ENCODE results near the gene MED15. TPM values are rescaled to one million over a fixed set of nuclear protein-coding genes. Genes with fewer than 3 reads are reported as not detected.
"Not testable (repeated sequence)": the region's sequence is repeated elsewhere in the genome, so short reads cannot be mapped to it uniquely, and the experiment has no call there.

The MED15 gene
- total RNA-seq, 4 donors from 2014 or later, result 30.6 to 62.3 (median 54.3) TPM

- WGBS, 2 donors (ENCODE audit: low coverage in 1 of 2), result 52 to 62% methylated on average over 7 to 13 of the region's 13 CpGs
- Histone ChIP-seq H3K27ac (peak overlapping the region in 3 of 4 donors; percentile 96 to 98 (median 97)), H3K4me3 (peak overlapping the region; percentile 49 to 89), H3K4me1 (peaks cover 5 to 46% (median 29%) of the 10 kb centered on the region in 3 donors), H3K27me3 (no peaks in the 10 kb centered on the region), H3K9me3 (no peaks in the 10 kb centered on the region), H3K36me3 (peaks cover 0 to under 1% of the 10 kb centered on the region in 2 donors)
- ATAC-seq, result no peak
- TF ChIP-seq EP300 (IDR thresholded peaks at IDR 0.05), result no peak
- no peak for TF ChIP-seq CTCF (IDR thresholded peaks at IDR 0.05)
- TF ChIP-seq POLR2A (IDR thresholded peaks at IDR 0.05), result no peak
- TF ChIP-seq POLR2AphosphoS5 (IDR thresholded peaks at IDR 0.05), result no peak
These were observed 712 bp upstream of the MED15 start for GRCh38 chr22:20506543-20507252.

GRCh38 chr22:20508067-20508755 is 801 bp downstream of the MED15 start:
- Histone ChIP-seq H3K27ac (peak overlapping the region; percentile 76 to 98 (median 96)), H3K4me3 (peak overlapping the region; percentile 49 to 89), H3K4me1 (peaks cover 5 to 59% (median 30%) of the 10 kb centered on the region in 3 donors)
- WGBS, 2 donors (ENCODE audit: low coverage in 1 of 2), result 3 to 13% methylated on average over 3 to 19 of the region's 21 CpGs
- not testable (repeated sequence) for ATAC-seq, H3K9me3 ChIP-seq, H3K27me3 ChIP-seq, H3K36me3 ChIP-seq

GRCh38 chr22:20508815-20509271 is 1.4 kb downstream of the MED15 start:
- WGBS, 2 donors (ENCODE audit: low coverage in 1 of 2), result 13 to 22% methylated on average over 2 to 8 of the region's 10 CpGs
- TF ChIP-seq EP300 (IDR thresholded peaks at IDR 0.05) (no peak), POLR2AphosphoS5 (IDR thresholded peaks at IDR 0.05) (no peak), POLR2A (IDR thresholded peaks at IDR 0.05) (no peak), CTCF (IDR thresholded peaks at IDR 0.05) (no peak)
- Histone ChIP-seq H3K4me1 (peaks cover 5 to 65% (median 31%) of the 10 kb centered on the region in 3 donors), H3K27ac (peak overlapping the region; percentile 76 to 98 (median 96)), H3K27me3 (no peaks in the 10 kb centered on the region), H3K4me3 (peak overlapping the region; percentile 49 to 89), H3K9me3 (no peaks in the 10 kb centered on the region), H3K36me3 (peaks cover 0 to 4% of the 10 kb centered on the region in 2 donors)
- no peak for ATAC-seq

DNA sequence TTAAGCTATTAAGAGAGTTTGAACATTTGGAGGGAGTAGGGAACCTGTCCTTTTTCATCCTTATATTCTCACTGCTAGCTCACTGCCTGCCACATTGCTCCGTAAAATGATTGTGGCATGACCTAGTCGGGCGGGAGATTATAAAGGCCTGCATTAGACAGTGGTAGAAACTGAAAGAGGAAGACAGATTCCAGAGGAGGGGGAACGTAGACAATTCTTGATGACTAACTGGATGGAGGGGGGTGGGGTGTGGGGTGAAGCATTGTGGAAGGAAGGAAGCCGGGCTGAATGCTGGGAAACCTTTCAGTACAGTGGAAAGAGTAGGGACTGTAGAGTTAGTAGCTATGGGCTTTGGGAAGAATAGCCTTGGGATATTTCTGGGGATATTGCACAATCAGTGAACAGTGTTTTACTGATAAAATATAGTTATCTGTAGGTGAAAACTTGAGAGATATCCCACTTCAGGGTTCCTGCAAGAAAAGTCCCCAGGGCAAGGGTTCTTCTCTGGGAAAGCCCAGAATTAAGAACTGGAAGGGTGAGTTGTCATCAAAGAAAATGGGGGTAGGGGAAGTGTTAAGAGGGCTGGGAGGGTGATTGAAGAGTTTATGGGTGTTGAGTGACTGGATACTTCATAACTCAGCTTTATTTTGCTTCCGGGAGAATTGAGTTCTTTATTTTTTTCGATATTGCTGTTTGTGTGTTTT is 2.1 kb downstream of the MED15 start:
- peak overlapping the region; percentile 49 to 89 for H3K4me3 ChIP-seq
- TF ChIP-seq EP300 (IDR thresholded peaks at IDR 0.05), result no peak
- peak; percentile 90 for TF ChIP-seq POLR2AphosphoS5 (IDR thresholded peaks at IDR 0.05)
- TF ChIP-seq POLR2A (IDR thresholded peaks at IDR 0.05), result peak in 1 of 2 donors; percentile 31
- peaks cover 0 to 11% of the 10 kb centered on the region in 2 donors for H3K36me3 ChIP-seq
- peak; percentile 81 for ATAC-seq
- H3K4me1 ChIP-seq, result peaks cover 5 to 72% (median 35%) of the 10 kb centered on the region in 3 donors
- H3K27ac ChIP-seq, result peak overlapping the region; percentile 76 to 98 (median 96)
- no peaks in the 10 kb centered on the region for H3K27me3 ChIP-seq
- H3K9me3 ChIP-seq, result no peaks in the 10 kb centered on the region
- WGBS, 2 donors (ENCODE audit: low coverage in 1 of 2), result 20 to 42% methylated on average over 4 to 7 of the region's 7 CpGs

DNA sequence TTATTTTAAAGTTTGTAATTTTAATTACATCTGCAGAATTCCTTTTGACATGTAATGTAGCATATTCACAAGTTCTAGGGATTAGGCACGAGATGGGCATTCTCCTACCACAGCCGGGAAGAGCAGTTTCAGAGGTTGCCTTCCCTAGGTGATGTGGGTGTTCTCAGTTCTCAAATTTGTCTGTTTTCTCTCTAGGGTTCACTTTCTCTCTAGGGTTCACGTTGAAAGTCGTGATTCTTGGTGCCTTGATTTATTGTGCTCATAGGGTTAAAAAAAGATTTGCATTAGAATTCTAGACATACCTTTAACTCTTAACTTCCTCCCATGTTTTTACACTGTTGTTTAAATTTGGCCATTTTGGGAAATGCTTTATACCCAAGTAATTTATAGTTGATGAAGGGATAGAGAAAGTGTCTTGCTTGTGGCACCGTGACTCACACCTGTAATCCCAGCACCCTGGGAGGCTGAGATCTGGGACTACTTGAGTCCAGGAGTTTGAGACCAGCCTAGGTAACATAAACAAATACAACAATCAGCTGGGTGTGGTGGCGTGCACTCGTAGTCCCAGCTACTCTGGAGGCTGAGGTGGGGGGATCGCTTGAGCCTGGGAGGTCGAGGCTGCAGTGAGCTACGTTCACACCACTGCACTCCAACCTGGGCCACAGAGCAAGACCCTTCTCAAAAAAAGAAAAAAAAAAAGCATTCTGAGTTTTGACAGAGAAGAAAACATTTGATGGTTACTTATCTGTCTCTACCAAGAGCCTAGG is 3.6 kb downstream of the MED15 start:
- no peak for ATAC-seq
- Histone ChIP-seq H3K36me3 (peaks cover 0 to 16% of the 10 kb centered on the region in 2 donors), H3K27ac (peak overlapping the region in 3 of 4 donors; percentile 96 to 98 (median 97)), H3K4me3 (no peak overlapping the region), H3K27me3 (no peaks in the 10 kb centered on the region), H3K9me3 (no peaks in the 10 kb centered on the region), H3K4me1 (peaks cover 5 to 86% (median 43%) of the 10 kb centered on the region in 3 donors)
- WGBS, 2 donors (ENCODE audit: low coverage in 1 of 2), result 42 to 54% methylated on average over 8 of the region's 10 CpGs
- TF ChIP-seq POLR2AphosphoS5 (IDR thresholded peaks at IDR 0.05) (no peak), POLR2A (IDR thresholded peaks at IDR 0.05) (no peak), EP300 (IDR thresholded peaks at IDR 0.05) (no peak), CTCF (IDR thresholded peaks at IDR 0.05) (no peak)
